ENCODE results near the gene IGSF21. TPM values are rescaled to one million over a fixed set of nuclear protein-coding genes. Genes with fewer than 3 reads are reported as not detected.

IGSF21 gene
- total RNA-seq, 3 donors from 2014 or later (not counting 1 experiment from before 2014, with no cell fraction given), result not detected

- no peak for ATAC-seq
- H3K36me3 Mint-ChIP-seq, result no peaks in the 10 kb centered on the region
- Histone ChIP-seq H3K36me3 (ENCODE audit: control insufficient read depth, insufficient read depth, low read length) (no peaks in the 10 kb centered on the region), H3K4me1 (ENCODE audit: control insufficient read depth, insufficient read depth, low read length) (no peaks in the 10 kb centered on the region), H3K9me3 (ENCODE audit: control insufficient read depth, insufficient read depth, low read length) (no peaks in the 10 kb centered on the region), H3K27me3 (ENCODE audit: control insufficient read depth, insufficient read depth, low read length) (no peaks in the 10 kb centered on the region), H3K27ac (ENCODE audit: low read length) (no peak overlapping the region), H3K4me3 (ENCODE audit: low read length) (no peak overlapping the region)
- WGBS (ENCODE audit: insufficient coverage), result 66% methylated on average over 12 of the region's 12 CpGs
- TF ChIP-seq CTCF (IDR thresholded peaks at IDR 0.05), result no peak
- DNase-seq, result no peak
- H3K27me3 Mint-ChIP-seq (ENCODE audit: low read depth in 2 of 2), result peaks cover 7 to 23% of the 10 kb centered on the region in 2 donors
- H3K27ac Mint-ChIP-seq, result no peak overlapping the region
- H3K9me3 Mint-ChIP-seq, result no peaks in the 10 kb centered on the region
- no peak overlapping the region for H3K4me3 Mint-ChIP-seq
- intact Hi-C loops (cut with micrococcal nuclease), result no loop called here
- H3K4me1 Mint-ChIP-seq, result no peaks in the 10 kb centered on the region
These were observed 7.5 kb upstream of the IGSF21 start for GRCh38 chr1:18100060-18100459.

- no peak overlapping the region for H3K27ac ChIP-seq (ENCODE audit: low read length)
- Mint-ChIP-seq H3K36me3 (no peaks in the 10 kb centered on the region), H3K4me1 (no peaks in the 10 kb centered on the region), H3K9me3 (no peaks in the 10 kb centered on the region), H3K4me3 (no peak overlapping the region), H3K27ac (no peak overlapping the region), H3K27me3 (ENCODE audit: low read depth in 2 of 2) (peaks cover 2 to 20% of the 10 kb centered on the region in 2 donors)
- H3K4me1 ChIP-seq (ENCODE audit: control insufficient read depth, insufficient read depth, low read length), result no peaks in the 10 kb centered on the region
- intact Hi-C loops (cut with micrococcal nuclease), result no loop called here
- no peaks in the 10 kb centered on the region for H3K27me3 ChIP-seq (ENCODE audit: control insufficient read depth, insufficient read depth, low read length)
- TF ChIP-seq CTCF (IDR thresholded peaks at IDR 0.05), result peak; percentile 64
- WGBS (ENCODE audit: insufficient coverage), result 6% methylated on average over 10 of the region's 10 CpGs
- no peaks in the 10 kb centered on the region for H3K36me3 ChIP-seq (ENCODE audit: control insufficient read depth, insufficient read depth, low read length)
- DNase-seq (peak in 1 of 2 donors; percentile 65), ATAC-seq (no peak)
- H3K4me3 ChIP-seq (ENCODE audit: low read length), result no peak overlapping the region
- no peaks in the 10 kb centered on the region for H3K9me3 ChIP-seq (ENCODE audit: control insufficient read depth, insufficient read depth, low read length)
These were observed 7.0 kb upstream of the IGSF21 start for GRCh38 chr1:18100491-18101063.

GRCh38 chr1:18101508-18101907 is 6.1 kb upstream of the IGSF21 start:
- no peak for DNase-seq
- H3K36me3 ChIP-seq (ENCODE audit: control insufficient read depth, insufficient read depth, low read length), result no peaks in the 10 kb centered on the region
- Mint-ChIP-seq H3K4me1 (no peaks in the 10 kb centered on the region), H3K27me3 (ENCODE audit: low read depth in 2 of 2) (peaks cover 0 to 23% of the 10 kb centered on the region in 2 donors), H3K27ac (no peak overlapping the region), H3K4me3 (no peak overlapping the region), H3K9me3 (no peaks in the 10 kb centered on the region), H3K36me3 (no peaks in the 10 kb centered on the region)
- ATAC-seq, result no peak
- H3K9me3 ChIP-seq (ENCODE audit: control insufficient read depth, insufficient read depth, low read length), result no peaks in the 10 kb centered on the region
- no peaks in the 10 kb centered on the region for H3K4me1 ChIP-seq (ENCODE audit: control insufficient read depth, insufficient read depth, low read length)
- no peak overlapping the region for H3K27ac ChIP-seq (ENCODE audit: low read length)
- intact Hi-C loops (cut with micrococcal nuclease), result no loop called here
- no peak for TF ChIP-seq CTCF (IDR thresholded peaks at IDR 0.05)
- H3K4me3 ChIP-seq (ENCODE audit: low read length), result no peak overlapping the region
- H3K27me3 ChIP-seq (ENCODE audit: control insufficient read depth, insufficient read depth, low read length), result no peaks in the 10 kb centered on the region
- 87% methylated on average over 2 of the region's 2 CpGs for WGBS (ENCODE audit: insufficient coverage)
